Measurements from ENCODE around the gene WDR70.

GRCh38 chr5:37519807-37520206 lies 140.7 kb downstream of the WDR70 start:
- TF ChIP-seq POLR2AphosphoS5 (IDR thresholded peaks at IDR 0.05) (no peak), CTCF (IDR thresholded peaks at IDR 0.05) (no peak)

Measured in prostate gland (tissue), 2 donors.